SK-N-SH (cell line): ENCODE data around the gene CDH4.

Experiments
- EP300 ChIP-seq, 2 experiments: IDR thresholded peaks; 2 replicates each; pipeline versions ENCODE4 v1.4.0 to v1.6.1; 2012; ENCODE audit warnings: borderline replicate concordance in 1 of 2, low read depth in 1 of 2, low read length in 1 of 2
- JUND ChIP-seq: IDR thresholded peaks from 2 replicates; pipeline ENCODE4 v1.4.0; 2012
- RXRA ChIP-seq: IDR thresholded peaks from 2 replicates; pipeline ENCODE4 v1.4.0; 2012; ENCODE audit warnings: low read depth, mild to moderate bottlenecking, borderline replicate concordance
- TF ChIP-seq, protein P1 (sequence below): fragments of 200-600 bp; sonication (generic); IDR thresholded peaks from 2 replicates; pipeline ENCODE4 v1.6.1; 2017; ENCODE audit warnings: antibody characterized with exemption, mild to moderate bottlenecking, moderate library complexity
- TF ChIP-seq, protein P2 (sequence below): IDR thresholded peaks from 2 replicates; pipeline ENCODE4 v1.6.1; 2012; ENCODE audit warnings: mild to moderate bottlenecking, low read depth, low read length, moderate library complexity
- TF ChIP-seq, protein P3 (sequence below): IDR thresholded peaks from 2 replicates; pipeline ENCODE4 v1.4.0; 2012; ENCODE audit warnings: low read depth, borderline replicate concordance
- TF ChIP-seq, protein P4 (sequence below): IDR thresholded peaks from 2 replicates; pipeline ENCODE4 v1.4.0; 2012; ENCODE audit warnings: low read depth

DNA sequence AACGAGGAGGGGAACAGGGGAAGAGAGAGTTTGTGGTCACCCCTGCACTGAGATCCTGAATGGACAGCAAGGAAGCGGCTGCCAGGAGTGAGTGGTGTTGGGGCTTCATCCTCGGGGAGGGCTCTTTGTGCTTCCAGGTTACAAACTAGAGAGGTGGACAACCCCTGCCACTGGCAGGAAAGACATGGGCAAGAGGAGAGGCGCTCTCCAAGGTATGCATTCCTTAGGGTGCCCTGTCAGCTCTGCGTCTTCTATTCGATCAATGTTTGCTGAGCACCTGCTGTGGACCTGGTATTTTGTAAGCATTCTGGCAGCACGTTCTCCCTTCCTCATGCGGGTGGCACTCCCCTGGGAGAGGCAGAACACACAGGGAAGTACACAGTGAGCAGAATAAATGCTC, 93.6 kb downstream of the CDH4 start:
- TF ChIP-seq EP300 (IDR thresholded peaks at IDR 0.05; ENCODE audit: borderline replicate concordance in 1 of 2, low read depth in 1 of 2, low read length in 1 of 2) (no peak), RXRA (no peak), JUND (no peak)
- TF ChIP-seq, protein P1, sequence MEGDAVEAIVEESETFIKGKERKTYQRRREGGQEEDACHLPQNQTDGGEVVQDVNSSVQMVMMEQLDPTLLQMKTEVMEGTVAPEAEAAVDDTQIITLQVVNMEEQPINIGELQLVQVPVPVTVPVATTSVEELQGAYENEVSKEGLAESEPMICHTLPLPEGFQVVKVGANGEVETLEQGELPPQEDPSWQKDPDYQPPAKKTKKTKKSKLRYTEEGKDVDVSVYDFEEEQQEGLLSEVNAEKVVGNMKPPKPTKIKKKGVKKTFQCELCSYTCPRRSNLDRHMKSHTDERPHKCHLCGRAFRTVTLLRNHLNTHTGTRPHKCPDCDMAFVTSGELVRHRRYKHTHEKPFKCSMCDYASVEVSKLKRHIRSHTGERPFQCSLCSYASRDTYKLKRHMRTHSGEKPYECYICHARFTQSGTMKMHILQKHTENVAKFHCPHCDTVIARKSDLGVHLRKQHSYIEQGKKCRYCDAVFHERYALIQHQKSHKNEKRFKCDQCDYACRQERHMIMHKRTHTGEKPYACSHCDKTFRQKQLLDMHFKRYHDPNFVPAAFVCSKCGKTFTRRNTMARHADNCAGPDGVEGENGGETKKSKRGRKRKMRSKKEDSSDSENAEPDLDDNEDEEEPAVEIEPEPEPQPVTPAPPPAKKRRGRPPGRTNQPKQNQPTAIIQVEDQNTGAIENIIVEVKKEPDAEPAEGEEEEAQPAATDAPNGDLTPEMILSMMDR, result no peak
- TF ChIP-seq, protein P2, sequence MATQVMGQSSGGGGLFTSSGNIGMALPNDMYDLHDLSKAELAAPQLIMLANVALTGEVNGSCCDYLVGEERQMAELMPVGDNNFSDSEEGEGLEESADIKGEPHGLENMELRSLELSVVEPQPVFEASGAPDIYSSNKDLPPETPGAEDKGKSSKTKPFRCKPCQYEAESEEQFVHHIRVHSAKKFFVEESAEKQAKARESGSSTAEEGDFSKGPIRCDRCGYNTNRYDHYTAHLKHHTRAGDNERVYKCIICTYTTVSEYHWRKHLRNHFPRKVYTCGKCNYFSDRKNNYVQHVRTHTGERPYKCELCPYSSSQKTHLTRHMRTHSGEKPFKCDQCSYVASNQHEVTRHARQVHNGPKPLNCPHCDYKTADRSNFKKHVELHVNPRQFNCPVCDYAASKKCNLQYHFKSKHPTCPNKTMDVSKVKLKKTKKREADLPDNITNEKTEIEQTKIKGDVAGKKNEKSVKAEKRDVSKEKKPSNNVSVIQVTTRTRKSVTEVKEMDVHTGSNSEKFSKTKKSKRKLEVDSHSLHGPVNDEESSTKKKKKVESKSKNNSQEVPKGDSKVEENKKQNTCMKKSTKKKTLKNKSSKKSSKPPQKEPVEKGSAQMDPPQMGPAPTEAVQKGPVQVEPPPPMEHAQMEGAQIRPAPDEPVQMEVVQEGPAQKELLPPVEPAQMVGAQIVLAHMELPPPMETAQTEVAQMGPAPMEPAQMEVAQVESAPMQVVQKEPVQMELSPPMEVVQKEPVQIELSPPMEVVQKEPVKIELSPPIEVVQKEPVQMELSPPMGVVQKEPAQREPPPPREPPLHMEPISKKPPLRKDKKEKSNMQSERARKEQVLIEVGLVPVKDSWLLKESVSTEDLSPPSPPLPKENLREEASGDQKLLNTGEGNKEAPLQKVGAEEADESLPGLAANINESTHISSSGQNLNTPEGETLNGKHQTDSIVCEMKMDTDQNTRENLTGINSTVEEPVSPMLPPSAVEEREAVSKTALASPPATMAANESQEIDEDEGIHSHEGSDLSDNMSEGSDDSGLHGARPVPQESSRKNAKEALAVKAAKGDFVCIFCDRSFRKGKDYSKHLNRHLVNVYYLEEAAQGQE, result no peak
- TF ChIP-seq, protein P3, sequence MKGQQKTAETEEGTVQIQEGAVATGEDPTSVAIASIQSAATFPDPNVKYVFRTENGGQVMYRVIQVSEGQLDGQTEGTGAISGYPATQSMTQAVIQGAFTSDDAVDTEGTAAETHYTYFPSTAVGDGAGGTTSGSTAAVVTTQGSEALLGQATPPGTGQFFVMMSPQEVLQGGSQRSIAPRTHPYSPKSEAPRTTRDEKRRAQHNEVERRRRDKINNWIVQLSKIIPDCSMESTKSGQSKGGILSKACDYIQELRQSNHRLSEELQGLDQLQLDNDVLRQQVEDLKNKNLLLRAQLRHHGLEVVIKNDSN, result no peak
- TF ChIP-seq, protein P4, sequence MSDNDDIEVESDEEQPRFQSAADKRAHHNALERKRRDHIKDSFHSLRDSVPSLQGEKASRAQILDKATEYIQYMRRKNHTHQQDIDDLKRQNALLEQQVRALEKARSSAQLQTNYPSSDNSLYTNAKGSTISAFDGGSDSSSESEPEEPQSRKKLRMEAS, result no peak
